ENCODE measurements around the gene FERD3L.
A peak's percentile ranks its signal among the peaks of the same experiment; 100 is the strongest.
"Not testable (repeated sequence)": the region's sequence is repeated elsewhere in the genome, so short reads cannot be mapped to it uniquely, and the experiment has no call there.

FERD3L gene, protein sequence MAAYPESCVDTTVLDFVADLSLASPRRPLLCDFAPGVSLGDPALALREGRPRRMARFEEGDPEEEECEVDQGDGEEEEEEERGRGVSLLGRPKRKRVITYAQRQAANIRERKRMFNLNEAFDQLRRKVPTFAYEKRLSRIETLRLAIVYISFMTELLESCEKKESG

DNA sequence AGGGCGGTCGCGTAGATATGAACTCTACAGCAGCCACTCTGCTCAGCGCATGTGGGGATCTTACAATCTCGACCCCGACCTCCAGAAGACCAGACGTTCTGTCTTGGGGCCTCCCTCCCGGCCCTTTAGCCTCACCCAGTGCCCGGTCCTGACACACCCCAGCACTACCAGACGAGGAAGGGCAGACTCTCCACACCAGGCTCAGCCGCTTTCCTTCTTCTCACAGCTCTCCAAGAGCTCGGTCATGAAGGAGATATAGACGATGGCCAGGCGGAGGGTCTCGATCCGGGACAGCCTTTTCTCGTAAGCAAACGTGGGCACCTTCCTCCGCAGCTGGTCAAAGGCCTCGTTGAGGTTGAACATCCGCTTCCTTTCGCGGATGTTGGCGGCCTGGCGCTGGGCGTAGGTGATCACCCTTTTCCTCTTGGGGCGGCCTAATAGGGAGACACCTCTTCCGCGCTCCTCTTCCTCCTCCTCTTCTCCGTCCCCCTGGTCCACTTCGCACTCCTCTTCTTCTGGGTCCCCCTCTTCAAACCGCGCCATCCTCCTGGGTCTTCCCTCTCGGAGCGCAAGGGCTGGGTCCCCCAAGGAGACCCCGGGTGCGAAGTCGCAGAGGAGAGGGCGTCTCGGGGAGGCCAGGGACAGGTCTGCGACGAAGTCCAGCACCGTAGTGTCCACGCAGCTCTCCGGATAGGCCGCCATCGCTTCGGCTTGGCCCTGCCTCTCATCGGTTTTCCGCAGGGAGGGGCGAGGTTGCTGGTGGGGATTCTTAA lies at the start of gene FERD3L:
Gene FERD3L (minus strand): TSS at position 761 of the 773 bp plus-strand sequence. CDS start 59 bp downstream, at position 702.
- no peak for DNase-seq

DNA sequence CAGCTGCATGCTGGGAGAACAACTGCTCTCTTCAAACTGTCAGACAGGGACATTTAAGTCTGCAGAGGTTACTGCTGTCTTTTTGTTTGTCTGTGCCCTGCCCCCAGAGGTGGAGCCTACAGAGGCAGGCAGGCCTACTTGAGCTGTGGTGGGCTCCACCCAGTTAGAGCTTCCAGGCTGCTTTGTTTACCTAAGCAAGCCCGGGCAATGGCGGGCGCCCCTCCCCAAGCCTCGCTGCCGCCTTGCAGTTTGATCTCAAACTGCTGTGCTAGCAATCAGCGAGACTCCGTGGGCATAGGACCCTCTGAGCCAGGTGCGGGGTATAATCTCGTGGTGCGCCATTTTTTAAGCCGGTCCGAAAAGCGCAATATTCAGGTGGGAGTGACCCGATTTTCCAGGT lies 49.2 kb upstream of the FERD3L start:
- DNase-seq = not testable (repeated sequence)

DNA sequence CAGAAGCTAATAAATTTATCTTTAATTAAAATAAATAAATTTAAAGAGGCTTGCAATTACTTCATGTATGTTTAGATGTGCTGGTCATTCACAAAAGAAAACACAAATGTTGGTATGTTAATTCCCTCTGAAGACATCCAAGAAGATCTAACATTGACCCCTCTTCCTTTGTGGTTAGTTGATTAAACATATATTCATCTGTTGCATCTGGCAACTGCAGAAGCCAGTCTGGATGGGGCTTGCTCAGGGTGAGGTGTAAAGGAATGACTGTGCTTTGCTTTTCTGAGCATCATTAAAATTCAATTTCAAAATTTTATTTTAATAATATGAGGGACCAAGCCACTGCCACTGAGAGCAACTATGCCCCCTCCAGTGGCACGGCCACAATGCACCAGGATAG lies 36.4 kb upstream of the FERD3L start:
- no peak for DNase-seq

DNA sequence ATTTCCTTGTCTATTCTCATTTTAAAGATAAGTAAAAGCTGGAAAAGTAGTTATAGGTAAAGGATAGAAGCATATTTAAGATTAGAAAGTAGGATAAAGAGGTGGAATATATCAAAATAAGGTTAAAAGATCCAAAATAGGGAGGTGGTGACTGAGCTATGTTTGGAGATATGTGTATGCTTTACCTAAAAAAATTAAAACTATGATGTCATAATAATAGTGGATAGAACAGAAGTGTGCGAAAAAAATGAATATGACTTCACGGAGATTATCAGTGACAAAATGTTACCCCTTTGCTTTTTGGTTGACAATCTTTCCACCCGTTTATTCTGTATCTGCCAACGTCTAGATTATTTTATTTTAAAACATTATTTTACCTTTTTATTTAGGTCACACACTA lies 33.4 kb upstream of the FERD3L start:
- DNase-seq = no peak

DNA sequence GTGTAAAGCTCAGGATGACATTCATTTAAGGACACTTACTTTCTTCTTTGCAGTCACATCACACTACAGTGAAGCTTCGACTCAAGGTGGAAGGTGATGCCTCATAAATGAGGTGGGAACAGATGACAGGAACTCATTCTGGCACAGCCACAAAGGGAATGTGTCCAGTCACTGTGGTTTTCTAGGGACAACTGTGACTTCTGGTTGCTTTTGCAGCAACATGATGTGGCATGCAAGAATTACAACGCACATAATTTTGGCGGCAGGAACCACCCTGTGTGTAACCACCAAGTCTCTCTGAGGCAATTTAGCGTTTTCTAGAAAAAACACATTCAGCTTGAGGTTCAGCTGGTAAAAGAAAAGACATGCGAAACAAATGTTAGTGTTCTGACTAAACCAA lies 32.0 kb upstream of the FERD3L start:
- DNase-seq = no peak

DNA sequence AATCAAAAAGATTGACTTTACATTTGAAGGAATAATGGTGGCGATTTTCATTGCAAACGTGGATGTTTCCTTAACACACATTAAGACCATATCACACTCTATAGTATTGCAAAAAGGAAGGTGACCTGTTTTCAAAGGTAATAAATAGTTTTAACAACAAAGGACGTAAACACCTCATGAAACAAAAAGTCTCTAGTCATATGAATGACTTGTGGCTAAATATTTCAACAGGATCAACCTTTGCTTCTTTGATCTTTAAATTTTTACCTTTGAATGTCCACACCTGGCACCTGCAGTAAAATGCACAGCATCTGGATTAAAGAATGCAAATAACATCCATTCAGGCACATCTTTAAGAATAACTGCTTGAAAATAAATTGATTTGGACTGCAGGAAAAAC lies 30.0 kb upstream of the FERD3L start:
- no peak for DNase-seq

DNA sequence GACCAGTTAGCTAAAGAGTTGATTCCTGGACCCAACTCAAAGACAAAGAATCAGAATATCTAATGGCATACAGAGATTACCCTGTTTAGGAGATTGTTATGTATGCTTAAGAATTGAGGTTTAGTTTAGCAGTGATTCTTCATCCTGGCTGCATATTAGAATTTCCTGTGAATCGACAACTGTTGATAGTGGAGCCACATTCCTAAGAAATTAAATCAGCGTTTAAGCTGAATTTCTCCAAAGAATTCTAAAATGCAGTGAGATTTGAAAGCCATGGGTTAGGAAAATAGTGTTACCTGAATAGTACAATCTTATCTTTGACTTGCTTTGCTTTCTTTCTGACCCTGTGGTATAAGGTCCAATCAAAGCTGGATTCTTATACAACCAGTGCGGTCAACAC lies 16.4 kb upstream of the FERD3L start:
- DNase-seq = no peak

DNA sequence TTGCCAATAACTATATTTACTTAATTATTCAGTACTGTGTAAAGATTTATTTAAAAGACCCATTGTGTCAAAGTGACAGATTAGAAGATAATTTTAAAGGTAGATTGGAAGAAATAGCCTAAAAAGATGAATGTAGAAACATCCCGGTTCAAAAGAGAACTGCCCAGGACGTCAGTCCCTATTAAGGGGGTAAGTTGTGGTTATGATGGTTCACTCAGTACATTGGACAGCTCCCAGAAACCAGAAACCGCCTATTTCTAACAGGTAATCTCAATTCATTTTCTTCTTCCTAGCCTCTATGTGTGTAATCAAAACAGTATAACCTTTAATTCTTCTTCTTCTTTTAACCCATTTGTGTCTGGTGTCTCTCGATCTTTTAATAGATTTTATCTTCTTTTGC lies 1.5 kb upstream of the FERD3L start:
- no peak for DNase-seq

DNA sequence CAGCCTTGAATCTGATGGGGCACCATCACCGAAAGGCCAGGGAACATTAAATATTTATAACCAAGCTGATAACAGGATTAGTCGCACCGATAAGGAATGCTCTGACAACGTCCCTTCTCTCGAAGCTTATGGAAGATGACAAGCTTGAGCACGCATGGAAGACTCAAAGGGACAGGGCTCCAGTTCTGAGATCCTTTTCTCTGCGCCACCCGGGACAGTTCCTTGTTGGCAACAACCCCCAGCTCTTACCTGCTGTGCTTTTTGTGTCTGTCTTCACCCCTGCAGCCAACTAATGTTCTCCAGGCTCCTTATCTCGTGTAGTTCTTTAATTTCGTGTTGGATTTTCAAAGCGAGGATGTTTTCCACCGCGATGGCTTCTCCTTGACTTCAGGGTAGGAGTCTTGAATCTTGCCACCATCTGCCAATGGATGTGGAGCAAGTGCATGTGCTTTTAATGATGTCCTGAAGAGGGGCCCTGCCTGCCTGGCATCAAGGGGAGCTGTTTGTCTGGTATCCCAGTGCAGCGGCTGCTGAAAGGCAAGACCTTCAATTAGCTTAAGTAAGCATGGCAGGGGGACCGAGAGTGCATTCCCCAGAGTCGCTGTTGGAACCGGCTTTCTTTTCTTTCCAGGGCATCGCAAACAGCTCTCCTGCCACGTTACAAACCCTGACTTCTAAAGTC lies 354 bp upstream of the FERD3L start:
- DNase-seq = peak; percentile 18

DNA sequence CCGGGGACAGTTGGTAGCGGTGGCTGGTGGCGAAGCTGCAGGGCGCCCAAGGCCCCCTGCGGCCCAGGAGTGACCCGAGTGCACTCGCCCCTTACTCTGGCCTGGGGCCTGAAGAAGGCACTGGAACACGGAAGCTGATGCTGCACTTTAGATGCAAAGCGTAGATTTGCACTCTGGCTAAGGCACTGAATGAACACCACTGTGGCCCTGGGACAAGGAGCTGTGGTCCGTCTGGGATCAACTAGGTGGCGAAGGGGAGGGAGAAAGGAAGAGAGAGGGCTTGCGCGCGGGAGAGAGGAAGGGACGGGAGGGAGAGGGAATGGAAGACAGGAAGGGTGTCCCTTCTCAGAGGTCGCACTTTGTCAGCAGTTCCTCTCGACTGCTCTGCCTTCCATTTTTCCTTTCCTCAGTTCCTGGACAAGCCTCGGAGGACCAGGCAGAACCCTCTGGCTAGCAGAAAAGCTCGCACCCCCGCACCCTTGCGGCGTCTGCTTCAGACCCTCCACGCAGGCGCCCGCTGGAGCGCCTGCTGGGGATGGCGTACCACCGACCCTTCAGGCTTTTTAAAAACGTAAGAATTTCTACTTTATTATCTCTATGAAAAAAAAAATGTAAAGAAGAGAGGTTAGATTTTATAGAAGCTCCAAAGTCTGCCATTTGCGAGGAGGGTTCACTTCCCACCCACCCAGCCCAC lies 1.2 kb downstream of the FERD3L start:
- DNase-seq = no peak

DNA sequence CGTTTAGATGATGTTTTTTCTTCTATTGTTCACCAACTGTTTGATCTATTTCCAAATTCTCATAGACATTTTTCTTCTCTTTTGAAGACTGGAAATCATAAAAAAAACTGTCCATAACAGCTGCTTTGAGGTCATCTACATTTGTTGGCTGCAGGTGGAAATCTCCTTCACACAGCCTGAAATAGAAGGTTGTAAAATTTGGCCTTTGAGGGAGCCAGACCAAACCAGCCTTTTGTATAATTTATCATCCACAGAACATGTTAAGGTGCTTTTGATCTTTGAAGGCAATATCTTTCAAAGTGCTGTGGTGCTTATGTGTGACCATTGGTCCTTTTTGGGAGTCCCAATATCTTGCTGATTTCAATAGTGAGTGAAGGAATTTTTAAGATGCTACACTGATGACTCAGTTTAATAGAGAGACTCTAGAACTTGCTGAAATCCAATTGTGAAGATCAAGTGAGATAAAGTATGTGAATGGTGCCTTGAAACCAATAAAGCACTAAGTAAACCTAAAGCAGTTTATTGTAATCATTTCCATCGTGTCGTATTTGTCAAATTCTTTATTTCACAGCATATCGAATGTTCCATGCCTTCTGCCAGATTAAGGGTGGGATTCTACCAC lies 5.4 kb downstream of the FERD3L start:
- no peak for DNase-seq

DNA sequence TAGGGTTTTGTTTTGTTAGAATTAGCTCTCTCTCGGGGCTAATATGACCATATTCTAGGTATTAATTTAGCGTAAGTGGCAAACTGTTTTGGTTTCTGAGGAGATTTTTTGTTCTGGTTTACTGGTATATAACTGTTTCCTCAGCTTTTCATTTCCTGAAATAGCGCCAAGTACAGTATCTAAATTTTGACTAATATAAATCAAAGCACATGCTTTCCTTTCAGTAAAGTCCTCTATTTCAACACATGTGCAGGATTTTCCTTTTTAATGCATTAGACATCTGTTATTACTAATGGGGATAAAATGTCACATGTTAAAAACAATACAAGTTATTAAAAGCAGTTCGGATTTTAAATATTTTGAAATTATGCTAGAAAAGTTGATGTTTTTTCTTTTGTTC lies 11.3 kb downstream of the FERD3L start:
- no peak for DNase-seq

DNA sequence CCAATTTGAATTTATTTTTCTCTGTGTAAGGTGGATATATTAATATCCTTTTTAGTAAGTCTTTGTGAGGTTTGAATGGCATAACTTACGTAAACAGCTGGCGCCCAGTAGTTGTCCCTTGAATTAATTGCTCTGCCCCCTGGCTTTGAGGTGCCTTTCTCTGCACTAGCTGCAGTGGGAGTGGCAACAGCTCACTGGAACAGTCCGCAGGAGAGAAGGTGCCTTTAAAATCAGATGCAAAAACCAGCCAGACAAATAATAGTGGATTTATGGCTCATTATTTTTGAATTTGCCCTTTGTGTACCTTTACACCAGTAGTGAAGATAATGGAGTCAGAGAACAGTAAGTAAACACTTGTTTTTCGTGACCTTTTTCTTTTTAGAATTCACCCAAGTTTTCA lies 11.8 kb downstream of the FERD3L start:
- no peak for DNase-seq

DNA sequence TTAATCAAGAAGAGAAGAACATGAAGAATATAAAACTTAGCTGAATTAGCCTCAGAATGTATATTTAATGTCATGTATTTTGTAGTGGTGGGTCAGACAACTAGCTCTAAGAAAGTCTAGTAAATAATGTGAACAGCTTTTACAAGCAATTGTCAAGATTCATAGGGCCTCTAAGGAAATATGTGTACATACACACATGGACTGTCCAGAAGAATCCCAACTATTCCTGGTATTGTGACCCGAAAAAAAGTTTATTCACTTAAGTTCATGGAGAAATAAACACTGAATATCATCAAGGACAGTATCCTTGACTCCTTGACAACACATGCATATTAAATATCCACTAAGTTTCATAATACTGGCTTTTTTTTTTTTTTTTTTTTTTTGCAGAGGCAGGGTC lies 16.4 kb downstream of the FERD3L start:
- DNase-seq = no peak

DNA sequence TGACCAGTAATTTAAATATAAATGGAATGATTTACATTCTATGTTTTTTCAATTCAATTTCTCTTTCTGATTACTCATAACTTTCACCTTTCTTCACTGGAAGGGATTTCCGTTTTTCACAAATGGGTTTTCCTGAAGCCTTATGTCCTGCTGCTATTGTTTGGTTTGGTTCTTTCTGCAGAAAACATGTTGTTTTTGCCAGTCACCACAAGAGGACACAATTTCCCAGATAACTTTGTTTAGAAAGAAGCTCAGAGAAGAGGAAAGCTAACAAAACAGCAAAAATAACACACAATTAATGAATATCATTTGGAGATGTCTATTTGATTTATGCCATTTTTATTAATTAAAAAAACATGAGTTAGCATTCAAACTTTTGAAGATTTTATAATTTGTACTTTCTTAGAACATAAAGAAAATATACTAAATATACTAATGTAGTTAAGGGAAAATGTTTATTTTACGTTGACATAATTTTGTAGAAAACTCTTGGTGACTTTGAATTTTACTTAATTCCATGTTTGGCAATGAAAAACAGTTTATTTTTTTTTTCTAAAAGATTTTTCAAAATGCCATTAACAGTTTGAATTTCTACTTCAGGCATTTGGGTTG lies 23.1 kb downstream of the FERD3L start:
- peak; percentile 72 for DNase-seq

DNA sequence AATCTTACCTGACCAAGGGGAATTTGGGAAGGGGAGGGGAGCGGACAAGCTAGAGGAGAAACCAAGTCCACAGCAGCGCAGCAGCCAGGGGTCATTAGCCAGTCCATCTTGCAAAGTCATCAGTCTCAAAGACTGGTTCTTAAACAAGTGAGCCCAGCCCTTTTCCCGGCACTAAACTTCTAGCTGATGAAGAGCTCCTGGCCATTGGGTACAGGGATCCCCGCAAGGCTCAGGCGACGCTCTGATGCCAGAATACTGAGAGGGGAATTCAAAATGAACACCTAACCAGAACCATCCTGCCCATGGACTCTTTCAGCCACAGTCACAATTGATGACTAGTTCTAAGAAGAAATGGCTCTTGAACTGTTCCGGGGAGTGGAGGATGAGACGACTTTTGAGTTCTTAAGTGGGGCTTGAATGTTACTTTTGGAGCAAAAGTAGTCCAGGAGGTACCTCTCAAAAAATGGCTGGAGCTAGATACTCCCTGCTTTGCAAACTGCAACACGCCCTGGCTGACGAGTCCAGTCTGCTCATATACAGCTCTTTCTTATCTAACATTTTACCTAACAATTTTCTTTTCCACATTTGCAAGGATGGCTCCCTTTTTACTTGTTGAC lies 25.2 kb downstream of the FERD3L start:
- DNase-seq = no peak

DNA sequence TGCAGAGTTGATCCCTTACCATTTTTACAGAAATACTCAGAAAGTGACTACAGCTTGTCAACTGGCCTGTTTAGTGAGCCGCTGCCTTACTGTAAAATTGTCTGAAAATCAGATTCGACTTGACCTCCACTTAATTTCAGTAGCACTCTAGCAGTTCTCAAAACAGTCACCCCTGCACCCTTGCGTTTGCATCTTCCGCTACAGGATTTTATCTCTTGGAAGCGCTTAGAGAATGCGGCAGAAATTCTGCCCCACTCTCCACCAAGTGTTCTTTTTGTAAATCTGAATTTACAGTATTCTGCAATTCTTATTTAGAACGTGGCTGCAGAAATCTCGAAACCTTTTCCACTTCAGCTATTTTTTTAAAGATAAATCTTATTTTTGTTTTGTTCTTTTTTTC lies 25.8 kb downstream of the FERD3L start:
- DNase-seq = no peak

DNA sequence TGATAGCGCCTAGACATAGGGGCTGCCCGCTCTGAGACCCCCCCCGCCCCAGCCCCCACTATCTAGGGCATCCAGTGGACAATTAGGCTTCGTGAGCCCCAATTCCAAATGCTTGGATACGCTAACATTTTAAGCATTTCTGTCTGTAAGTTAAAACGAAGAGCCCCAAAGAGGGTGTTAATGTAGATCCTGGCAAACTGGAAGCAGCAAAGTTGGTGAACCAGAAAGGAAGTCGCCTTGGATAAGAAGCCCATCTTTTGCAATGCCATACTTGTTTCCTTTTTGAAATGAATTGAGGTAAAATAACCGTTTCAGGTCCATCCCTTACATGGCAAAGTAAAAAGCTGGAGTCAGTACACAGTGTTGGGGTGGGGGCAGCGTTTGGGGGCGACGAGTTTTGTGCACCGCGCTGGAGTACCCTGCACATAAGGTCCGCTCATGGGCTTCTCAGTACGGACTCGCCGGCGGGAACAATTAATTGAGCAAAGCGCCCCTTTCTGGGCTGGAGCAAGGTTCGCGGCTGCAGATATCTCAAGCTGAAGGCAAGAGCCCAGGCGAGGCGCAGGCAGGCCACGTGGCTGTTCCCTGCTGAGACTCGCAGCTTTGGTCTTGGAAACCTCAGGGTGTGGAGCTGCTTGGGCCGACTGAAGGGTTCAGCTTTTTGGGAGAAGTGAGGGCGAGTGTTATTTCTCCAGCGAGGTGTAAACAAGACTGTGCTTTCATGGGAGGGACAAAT lies 26.4 kb downstream of the FERD3L start:
- no peak for DNase-seq

DNA sequence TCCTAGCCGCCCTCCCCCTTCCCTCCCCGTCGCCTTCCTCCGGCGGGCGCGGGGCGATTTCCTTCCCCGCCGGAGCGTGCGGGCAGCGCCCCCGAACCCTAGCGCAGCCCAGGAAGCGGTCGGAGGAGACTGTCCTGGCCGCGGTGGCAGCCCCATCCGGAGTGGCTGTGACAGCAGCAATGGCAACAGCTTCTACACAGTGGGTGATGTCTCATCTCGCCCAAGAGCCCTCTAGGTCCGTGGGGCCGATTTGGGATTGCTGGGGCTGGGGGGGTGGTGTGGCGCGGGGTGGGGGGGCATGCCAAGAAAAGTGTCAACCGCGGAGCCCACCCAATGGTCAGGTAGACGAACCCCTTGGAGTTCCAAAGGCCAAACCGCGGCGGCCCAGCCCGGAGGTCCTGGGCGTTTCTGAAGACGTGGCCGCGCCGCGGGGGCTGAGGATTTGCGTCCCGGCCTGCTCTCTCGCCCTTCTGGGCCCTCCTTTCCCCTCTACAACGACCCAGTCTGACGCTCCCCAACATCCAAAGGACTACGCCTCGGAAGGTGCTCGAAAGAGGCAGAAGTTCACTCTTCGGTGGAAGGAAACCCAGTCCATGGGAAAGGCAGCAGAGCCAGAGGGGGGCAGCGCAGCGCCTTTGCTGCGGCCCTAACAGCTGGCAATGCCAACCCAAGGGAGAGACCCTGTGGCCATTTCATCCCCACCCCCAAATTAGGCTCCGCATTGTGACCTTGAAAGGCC lies 27.2 kb downstream of the FERD3L start:
- no peak for DNase-seq

DNA sequence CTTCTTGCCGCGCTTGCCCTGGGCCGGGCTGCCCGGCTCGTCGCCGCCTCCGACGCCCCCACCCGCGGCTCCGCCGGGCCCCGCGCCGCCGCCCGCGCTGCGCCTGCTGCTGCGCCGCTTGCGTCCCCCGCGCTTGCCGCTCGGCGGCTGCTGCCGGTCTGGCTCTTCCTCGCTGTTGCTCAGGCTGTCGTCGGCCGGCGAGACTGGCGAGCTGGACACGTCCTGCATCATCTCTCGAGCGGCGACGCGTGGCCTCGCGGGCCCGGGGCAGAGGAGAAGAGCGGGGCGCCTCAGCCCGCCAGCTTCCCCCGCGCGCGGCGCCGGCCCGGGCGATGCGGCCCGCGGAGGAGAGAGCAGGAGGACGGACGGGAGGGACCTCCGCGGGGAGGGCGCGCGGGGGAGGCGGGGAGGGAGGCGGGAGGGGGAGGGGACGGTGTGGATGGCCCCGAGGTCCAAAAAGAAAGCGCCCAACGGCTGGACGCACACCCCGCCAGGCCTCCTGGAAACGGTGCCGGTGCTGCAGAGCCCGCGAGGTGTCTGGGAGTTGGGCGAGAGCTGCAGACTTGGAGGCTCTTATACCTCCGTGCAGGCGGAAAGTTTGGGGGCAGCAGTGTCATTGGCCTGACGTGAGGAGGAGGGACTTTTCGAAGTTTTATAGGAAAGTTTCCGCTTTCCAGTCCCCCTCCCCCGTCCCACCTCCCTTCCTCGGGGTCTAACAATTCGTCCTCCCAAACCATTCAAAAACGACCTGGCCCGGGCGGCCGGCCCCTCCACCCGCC lies 27.9 kb downstream of the FERD3L start, which contains the start of gene TWIST1:
Gene TWIST1 (minus strand): TSS at position 546 of the 779 bp plus-strand sequence. CDS start 315 bp downstream, at position 231.
- DNase-seq = peak; percentile 37

Data from NCI-H2171 treated with DMSO at 0.1 percent for 48 hours (cell line).